HG03575 (cell line): Measurements from ENCODE around the gene DLG1.

Experiments used
- ATAC-seq: cut with Tn5 transposase; IDR thresholded peaks from one replicate; pipeline ENCODE4 v1.9.1; 2021; ENCODE audit not compliant: unreplicated experiment, insufficient number of reproducible peaks, low FRiP score; ENCODE audit errors: extremely low read depth

The DLG1 gene

DNA sequence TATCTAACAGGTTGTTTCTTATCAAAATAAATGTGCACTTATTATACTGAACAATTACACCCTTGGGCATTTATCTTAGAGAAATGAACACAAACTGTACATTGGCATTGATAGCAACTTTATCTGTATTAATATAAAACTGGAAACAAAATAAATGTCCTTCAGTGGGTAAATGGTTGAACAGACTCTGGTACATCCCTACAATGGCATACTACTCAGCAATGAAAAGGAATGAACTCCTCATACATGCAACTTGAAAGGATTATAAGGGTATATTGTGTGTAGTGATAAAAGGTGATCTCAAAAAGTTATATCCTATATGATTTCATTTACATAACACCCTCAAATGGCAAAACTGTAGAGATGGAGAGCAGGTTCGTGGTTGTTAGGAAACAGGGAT is 23.7 kb upstream of the DLG1 start:
- ATAC-seq = no peak

DNA sequence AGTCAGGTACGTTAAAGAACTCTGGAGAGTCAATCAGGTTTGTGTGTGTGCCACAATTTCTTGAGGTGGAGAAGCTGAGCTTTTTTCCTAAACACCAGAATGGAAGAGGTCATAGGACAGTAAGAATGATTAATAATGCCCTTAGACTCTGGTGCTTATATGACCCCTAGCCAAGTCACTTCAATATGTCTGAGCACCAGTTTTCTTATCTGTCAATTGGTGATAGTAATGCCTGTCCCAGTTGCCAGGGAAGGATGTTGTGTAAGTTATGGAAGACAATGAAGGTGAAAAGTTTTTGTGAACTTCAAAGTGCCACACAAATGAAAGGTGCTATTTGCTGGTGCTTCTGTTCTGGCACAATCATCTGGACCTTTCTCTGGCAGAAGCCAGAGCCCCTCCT is 22.2 kb upstream of the DLG1 start:
- ATAC-seq = no peak

DNA sequence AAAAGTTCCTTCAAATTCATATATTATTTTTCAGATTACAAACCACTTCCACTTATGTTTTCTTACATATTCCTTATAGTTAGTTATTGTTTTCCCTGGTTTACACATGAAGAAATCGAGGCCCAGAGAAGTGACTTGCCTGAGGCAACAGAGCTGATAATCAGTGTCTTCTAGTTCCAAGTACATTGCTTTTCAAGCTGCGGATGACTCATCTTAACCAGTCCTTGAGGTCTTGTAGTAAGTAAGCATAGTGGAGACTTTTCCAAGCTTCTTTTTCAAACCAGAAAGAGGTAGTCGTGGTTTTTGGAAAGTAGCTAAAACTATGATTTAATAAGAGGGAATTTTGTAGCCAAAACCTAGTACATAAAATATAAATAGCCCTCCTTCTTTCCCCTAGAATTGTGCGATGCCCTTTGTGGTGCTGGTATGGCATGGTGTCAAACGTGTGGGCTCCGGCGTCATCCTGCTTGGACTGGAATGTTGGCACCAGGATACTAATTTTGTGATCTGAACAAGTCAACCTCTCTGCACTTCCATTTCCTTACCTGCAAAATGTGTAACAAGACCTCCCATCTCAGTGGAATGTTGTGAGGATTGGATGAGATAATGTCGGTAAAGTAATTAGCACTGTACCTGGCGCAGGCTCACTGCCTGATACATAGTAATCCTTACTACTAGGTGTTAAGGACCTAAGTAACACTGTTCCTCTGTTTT is 19.0 kb upstream of the DLG1 start:
- ATAC-seq = no peak

DNA sequence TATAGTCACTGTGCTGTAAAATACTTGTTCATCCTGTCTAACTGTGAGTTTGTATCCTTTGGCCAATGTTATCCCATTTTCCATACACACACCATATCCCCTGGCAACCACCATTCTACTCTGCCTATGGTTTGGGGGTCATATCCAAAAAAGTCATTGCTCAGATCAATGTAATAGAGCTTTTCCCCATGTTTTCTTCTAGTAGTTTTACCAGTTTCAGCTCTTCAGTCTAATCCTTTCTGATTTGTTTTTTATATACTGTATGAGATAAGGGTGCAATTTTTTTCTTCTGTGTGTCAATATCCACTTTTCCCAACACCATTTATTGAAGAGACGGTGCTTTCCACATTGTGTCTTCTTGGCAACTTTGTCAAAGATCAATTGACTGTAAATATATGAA is 14.0 kb upstream of the DLG1 start:
- ATAC-seq = no peak

DNA sequence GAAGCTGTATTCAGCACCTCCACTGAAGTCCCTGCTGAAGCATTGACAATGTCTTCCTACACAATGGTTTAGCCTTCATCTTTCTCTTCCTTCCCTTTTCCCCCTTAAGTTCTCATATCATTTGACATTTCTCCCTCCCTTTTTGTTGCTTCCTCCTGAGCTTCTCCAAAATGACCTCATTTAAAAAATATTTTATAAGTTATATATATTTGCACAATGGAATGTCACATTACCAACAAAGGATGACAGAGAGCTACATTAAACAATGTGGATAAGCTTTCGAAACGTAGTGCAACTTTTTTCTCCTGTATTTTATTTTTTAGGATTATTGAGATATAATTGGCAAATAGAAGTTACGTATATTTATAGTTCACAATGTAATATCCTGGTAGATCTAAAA is 13.2 kb upstream of the DLG1 start:
- ATAC-seq = no peak

DNA sequence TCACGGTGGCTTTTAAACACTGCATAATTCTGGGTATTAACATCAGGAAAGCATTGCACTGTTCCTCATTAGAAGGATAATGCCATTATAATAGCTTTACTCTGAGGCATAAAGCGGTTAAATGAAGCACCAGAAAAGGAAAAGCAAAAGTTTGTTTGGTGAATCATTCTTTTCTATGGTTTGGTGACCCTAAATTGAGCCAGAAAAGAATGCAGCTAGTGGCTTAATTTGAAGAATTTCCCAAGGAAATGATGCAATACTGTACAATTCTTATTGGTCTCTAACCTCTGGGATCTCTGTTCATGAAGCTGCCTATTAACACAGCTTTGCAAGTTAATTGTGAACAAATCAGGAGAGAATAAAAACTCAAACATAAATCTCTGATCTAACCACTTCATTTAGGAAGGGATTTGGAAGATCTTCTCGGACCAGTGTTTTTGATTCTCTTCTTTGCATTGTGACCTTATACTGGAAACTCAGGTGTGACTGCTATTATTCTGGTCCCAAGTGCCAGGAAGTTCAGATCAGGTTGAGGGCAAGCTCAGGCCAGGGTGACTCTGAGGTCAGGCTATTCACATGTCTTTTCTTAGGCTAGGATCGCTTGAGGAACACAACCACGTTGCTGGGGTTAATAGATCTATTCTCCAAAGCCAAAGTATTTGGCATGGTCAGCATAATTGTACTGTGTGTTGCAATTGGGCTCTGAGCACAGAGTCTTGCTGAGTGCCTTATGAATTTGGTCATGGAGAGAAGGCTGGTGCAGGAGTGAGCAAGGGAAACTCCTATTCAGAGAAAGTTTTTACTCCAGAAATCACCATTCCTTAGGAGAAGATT is 11.3 kb upstream of the DLG1 start:
- no peak for ATAC-seq

DNA sequence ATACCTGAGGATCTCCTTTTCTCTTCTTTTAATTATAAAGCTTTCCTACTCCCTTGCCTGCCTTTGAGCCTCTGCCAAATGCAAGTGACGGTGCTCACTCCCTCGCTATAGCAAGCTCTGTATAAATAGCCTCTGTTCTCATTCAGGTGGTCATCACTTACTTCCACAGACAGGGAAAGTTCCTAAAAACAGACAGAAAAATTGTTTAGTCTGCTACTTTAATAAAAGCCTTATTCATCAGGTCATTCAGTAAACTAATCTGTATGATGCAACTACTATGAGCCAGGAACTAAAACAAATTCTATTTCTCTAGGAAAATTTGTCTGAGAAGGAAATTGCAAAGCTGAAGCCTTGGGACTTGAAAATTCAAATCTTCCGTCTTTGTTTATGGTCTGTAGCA is 10.2 kb upstream of the DLG1 start:
- ATAC-seq = no peak

DNA sequence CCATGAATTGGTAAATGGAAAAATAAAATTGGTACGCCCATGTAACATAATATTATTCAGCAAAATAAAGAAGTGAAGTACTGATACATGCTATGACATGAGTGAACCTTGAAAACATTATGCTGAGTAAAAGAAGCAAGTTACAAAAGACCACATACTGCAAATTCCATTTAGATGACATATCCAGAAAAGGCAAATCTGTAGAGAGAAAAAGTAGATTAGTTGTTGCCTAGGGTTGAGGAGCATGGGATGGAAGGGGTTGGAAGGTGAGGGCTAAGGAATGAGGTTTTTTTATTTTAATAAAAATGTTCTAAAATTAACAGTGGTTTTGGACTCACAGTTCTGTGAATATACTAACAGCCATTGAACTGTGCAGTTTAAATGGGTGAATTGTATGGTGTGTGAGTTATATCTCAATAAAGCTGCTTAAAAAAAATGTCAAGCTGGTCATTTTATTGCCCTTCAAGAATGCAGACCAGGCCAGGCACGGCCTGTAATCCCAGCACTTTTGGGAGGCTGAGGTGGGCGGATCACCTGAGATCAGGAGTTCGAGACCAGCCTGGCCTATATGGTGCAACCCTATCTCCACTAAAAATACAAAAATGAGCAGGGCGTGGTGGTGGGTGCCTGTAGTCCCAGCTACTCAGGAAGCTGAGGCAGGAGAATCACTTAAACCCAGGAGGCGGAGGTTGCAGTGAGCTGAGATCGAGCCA is 8.1 kb upstream of the DLG1 start:
- no peak for ATAC-seq

DNA sequence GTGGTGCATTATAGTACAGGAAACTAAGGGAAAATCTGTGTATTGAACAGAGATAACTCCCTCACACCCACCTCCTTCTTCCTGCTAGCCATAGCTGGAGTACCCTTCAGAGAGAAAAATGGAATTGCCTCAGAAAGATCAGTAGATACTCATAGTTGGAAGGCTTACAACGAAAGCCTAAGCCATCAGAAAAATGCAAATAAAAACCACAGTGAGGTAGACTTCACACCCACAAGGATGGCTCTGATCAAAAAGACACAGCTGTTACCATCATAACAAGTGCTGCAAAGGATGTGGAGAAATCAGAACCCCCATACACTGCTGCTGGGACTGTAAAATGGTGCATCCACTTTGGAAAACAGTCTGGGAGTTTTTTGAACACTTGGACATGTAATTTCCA is 7.4 kb upstream of the DLG1 start:
- ATAC-seq = no peak

DNA sequence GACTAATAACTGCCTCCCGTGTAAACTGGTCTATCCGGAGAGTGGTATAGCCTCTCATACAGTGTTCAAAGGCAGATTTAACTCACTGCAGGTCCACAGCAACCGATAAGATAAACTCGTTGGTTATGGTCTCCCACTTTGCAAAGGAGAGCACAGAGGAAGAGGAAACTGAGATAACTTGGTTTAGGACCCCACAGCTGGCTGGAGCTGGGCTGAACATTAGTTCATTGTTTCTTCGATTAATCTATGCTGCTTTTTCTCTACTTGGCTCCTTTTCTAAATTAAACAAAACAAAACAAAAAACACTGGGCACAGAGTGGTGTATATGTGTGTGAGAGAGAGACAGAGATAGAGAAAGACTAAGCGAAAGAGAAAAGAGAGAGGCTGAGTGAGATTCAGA is 5.0 kb upstream of the DLG1 start:
- no peak for ATAC-seq

DNA sequence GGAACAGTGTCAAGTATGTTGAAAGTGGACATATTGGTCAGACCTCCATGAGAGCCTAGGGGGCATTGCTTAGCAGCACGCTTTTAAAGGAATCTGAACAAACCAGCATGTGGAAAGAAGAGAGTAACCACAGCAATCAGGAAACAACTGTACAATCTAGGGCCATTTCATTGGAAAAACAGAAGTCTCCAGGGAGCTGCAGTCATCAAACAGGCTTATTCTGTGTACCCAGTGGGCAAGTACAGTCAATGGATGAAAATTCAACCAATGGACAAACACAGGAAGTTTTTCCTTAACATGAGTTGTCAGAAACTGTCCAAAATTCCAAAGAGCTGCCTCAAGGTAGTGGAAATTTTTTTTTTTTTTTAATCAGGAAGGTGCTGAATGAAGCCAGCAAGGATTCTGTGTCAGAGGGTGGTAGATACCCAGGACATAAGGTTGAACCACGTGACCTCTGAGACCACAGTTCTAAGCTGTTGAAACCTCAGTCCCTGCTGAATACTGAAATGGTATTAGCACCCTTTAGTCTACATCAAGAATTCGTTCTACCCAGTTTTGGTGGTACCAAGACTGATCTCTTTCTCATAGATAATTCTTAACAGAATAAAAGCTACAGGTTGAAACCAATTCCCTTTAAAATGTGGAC is 4.4 kb upstream of the DLG1 start:
- ATAC-seq = no peak

DNA sequence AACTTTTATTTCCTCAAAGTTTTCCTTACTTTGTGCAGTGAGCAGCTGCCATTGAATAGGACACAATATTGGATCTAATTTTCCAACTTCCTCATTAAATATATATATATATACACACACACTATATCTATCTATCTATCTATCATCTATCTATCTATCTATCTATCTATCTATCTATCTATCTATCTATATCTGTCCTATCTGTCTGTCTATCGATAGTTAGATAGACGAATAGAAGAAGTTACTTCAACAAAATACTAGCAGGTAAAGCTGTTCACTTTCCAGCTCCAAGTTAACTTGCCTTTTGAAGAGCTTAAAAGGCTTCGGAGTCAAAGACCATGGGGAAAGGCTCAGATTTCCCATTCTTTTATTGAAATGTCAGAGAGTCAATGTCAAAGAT is 3.6 kb upstream of the DLG1 start:
- no peak for ATAC-seq

DNA sequence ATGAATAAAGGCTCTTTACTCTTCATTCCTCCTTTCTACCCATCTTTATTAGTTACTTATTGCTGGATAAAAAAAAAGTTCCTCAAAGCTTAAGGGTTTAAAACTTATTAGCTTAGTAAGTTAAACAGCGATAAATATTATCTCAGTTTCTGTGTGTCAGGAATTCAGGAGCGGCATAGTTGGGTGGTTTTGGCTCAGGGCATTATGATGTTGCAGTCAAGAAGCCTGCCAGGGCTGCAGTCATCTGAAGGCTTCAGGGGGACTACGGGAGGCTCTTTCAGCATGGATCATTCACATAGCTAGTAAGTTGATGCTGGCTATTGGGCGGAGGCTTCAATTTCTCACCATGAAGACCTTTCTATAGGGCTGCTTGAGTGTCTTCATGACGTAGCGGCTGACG is 1.9 kb upstream of the DLG1 start:
- ATAC-seq = no peak

DNA sequence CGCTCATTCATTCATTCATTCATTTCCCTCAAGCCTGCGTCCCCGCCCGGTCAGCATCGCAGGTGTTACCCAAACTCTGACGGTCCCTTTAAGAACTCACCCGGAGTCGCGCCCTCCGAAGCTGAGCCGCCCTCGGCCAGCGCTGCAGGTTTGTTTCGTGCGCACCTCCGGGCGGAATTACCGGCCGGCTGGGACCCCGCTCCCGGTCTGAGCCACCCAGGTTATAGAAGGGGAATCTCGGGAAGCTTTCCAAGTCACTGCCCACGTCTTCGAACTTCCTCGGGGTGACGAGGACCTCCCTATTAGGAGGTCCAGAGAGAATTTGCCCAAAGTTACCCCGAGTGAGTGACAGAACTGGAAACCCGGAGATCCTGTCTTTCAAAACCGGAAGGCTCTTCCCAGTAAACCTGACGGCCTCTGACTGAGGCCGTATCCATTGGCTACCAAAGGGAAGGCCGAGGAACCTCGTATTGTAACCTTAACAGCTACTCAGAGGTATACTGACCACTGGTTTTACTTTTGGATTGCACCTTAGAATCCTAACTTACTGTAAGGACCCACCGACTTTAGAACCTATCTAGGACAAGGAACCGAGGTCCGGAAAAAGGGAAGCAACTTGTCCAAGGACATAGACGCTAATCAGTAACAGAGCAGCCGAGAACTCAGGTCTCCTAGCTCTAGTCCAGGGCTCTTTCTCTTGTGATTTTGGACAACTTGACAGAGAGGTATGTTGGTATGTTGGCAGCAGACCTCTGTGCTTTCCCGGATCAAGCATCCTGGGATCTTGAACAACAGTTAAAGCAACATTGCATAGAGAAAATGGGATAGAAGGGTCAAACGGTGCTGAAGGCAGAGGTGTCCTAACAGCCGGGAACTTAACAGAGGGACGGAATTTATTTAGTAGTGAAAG is 788 bp upstream of the DLG1 start:
- no peak for ATAC-seq

DNA sequence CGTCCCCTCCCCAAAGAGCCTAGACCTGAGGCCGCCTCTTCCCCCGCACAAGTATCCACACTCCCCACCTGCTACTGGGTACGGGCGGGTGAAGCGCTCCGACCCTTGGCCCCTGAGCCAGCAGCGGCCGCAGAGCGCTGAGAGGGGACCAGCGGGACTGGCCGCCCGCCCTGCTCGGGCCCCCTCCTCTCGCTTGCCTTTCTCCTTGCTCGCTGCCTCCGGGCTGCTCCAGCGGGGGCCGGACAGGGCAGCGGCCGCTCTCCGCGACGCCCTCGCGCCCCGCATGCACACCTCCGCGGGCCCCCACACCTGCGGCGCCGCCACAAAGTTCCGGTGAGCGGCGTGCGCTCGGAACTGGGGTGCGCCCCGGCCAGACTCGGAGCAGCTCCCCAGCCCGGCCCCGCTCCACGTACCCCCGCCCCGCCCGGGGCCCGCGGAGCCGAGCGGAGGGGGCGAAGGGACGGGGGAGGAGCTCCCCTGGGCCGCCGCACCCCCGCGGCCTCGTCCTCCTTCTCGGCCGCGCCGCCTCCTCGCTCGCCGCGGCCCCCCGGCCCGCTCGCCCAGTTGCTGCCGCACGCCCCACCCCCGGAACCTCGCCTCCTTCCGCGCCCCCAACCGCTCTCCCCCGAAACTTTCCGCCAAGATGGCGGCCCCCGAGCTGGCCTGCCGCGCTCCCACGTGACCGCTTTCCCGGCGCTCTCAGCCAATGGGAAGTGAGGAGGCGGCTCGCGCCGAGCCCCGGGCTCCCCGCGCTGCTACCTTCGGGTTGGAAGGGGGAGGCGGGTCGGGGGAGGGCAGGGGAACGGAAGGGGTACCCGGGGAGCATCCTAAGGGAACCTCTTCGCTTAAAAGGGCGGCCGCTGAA is 704 bp downstream of the DLG1 start:
- no peak for ATAC-seq

DNA sequence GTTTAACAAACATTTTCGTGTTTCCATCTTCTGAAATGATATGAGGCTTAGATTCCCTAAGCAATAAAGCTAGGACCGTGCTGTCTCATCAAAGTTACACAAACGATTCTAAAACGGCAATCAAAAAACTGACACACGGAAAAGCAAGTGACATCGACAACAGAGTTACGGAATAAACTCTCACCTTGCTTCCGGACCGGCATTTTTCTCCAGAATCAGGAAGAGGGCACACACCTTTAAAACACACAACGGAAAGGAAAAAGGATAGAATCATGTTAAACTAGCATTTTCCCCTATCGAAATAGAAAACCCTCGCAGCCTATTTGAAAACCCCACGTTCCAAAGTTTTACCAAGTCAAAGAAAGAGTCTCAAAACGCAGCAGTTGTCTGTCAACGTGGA is 1.4 kb downstream of the DLG1 start:
- ATAC-seq = no peak

DNA sequence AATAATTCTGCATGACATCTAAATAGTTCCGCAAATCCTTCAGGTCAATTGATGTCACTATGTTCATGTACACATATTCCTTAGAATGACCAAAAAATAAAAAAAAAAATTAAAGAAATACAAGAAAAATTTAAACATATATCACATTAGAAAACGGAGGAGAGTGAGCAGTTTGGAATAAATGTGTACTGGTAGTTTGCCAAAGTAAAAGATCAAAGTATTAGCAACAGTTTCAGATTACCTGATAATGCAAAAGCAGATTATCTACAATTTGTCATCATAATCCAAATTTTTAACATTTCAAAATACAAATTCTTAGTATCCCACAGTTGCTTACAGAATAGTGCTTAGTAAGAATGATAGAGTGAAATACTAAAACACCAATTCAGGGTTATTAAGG is 1.9 kb downstream of the DLG1 start:
- no peak for ATAC-seq

DNA sequence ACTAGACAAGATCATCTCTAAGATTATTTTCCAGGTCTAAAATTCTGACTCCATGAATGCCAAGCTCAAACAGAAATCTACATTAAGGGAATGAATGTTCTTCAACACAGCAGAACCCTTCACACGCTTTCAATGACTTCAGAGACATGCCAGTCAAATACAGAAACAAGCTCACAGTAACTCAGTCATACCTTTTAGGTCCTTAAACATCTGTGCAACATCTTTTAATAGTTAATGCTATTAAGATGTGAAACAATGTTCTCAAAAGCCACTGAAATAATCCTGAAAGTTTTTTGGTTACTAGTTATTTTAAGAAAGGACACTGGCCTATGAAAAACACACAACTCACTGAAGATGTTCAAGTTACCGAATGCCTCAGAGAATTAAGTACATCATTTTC is 2.5 kb downstream of the DLG1 start:
- no peak for ATAC-seq
